NCI-H69 (cell line): ENCODE data around the gene FAM107B.
A peak's percentile ranks its signal among the peaks of the same experiment; 100 is the strongest.

Source experiments
- DNase-seq: peaks from one replicate; lab custom pipeline; 2025; lab: John Stamatoyannopoulos, UW

The FAM107B gene

GRCh38 chr10:14578060-14578952 lies 196.4 kb downstream of the FAM107B start:
- peak; percentile 52 for DNase-seq

- DNase-seq, result no peak
Measured at GRCh38 chr10:14574885-14575284, 199.8 kb downstream of the FAM107B start.

GRCh38 chr10:14574291-14574690 lies 200.4 kb downstream of the FAM107B start:
- no peak for DNase-seq

- peak; percentile 3 for DNase-seq
Measured at GRCh38 chr10:14573666-14574261, 200.9 kb downstream of the FAM107B start.

- DNase-seq, result no peak
Measured at GRCh38 chr10:14572811-14573210, 201.9 kb downstream of the FAM107B start.

DNA sequence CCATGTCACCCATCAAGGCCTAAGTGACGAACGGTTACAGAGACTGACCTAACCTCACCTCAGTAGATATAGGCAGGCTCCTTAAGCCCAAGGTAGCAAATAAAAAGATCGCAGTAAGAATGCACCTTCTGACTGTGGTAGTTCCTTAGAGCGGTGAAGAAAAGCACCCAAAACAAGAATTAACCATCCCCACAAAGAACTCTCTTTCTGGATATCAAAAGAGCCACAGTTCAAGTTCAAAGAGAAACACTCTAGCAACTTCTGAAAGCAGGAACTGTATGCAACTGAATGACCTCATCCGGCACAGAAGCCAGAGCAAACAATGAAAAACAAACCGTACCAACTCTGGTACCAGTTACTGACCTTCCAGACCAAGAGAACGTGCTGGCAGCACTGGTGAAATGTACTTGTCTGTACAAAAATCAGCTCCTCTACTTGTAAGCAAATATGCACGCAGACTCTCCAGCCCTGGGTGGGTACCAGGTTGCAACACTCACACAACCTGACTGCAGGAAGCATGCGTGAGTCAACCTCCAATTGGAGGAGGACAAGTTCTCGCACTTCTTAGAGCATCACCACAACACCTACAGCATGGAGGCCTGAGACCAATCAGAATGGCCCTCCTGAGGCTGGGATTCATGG lies 202.7 kb downstream of the FAM107B start:
- DNase-seq, result no peak

DNA sequence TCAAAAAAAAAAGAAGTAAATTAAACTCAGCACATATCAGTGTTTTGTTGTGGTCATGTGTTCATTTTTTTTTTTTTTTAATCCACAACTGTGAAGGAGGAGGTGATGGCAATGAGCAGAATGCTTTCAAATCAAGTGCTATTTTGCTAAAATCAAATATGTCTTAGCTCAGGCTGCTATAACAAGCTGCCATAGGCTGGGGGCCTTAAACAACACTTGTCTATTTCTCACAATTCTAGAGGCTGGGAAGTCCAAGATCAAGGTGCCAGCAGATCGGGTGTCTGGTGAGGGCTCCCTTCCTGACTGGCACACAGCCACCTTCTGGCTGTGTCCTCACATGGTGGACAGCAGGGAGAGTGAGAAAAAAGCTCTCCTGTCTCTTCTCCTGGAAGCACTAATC lies 203.9 kb downstream of the FAM107B start:
- no peak for DNase-seq

DNA sequence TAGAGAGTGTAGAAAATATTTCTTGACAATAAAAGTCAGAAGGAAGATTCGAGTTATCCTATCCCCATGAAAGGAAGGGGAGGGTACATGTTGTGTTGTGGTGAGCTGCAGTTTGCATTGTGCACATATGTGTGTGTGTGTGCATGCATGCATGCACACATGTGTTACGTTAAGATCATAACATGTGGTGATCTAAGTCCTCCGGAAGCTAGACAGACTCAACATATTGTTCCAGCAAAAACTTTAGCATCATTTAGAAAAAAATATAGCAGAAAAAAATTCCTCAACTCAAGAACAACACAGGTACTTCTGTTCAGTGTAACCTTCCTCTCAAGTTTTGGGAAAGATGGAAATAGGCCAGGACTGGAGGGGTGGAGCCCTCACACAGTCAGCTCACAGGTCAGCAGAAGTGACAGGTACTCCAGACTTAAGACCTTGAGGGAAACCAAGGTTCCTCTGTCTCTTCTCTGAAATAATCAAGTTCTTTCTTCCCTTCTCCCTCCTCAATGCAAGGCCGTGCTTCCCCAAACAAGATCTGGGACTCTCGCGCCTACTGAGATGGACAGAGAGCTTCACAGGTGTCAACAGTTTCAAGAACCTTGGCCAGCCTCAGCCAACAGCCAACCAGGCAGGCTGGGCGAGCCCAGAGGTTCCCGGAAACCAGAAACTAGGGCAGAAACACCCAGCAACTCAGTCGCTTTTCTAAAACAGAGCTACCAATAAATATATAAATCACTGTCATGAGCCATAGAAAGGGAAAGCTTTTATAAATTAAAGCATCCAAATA lies 205.2 kb downstream of the FAM107B start:
- no peak for DNase-seq

DNA sequence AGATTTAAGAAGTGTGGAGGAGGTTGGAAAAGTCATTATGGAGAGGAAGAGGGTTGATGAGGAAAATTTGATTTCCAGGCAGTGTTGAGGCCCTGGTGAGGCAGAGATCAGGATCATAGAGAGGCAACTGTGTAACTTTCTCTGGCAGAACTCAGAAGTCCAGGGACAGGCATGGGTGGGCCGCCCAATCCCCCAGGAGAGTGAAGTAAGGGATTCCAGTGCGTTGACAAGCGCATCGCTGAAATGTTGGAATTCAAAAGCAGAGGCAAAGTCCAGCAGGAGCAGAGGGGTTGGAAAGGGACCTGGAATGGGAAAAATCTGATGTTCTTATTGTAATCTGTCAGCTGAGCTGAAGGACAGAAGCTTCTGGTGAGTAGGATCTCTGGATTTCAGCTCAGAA lies 207.3 kb downstream of the FAM107B start:
- DNase-seq, result no peak

DNA sequence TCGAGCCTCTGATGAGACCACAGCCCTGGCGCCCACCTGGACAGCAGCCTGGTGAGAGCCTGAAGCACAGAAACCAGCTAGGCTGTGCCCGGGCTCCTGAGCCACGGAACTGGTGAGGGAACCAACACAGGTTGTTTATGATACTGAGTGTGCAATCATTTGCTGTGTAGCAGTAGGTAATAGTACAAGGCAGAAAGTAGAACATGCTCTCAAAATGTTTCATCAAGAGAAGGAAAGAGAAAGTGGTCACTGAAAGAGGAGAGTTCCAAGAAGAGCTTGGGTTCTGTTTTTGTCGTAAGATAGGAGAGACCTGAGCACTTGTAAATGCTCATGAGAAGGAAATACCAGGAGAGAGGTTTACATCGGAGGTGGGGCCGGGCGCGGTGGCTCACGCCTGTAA lies 208.2 kb downstream of the FAM107B start:
- no peak for DNase-seq

DNA sequence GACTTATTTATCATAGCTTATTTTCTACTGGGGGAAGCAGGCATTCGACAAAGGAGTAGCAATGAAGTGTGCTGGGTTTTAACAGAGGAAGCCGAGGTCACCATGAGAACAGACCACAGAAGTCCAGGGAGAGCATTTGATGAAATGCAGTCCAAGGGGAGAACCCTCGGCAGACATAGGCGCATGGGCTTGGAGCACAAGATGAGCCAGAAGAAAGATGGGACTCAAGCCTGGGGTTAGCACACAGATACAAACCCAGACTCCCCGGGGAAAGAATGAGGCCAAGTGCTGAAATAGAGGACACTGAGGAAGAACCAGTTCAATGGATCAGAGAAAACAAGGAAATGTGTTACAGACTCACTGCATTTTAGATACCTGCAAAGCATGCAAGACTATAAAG lies 209.5 kb downstream of the FAM107B start:
- DNase-seq, result no peak

GRCh38 chr10:14564268-14564744 lies 210.4 kb downstream of the FAM107B start:
- DNase-seq, result no peak

DNA sequence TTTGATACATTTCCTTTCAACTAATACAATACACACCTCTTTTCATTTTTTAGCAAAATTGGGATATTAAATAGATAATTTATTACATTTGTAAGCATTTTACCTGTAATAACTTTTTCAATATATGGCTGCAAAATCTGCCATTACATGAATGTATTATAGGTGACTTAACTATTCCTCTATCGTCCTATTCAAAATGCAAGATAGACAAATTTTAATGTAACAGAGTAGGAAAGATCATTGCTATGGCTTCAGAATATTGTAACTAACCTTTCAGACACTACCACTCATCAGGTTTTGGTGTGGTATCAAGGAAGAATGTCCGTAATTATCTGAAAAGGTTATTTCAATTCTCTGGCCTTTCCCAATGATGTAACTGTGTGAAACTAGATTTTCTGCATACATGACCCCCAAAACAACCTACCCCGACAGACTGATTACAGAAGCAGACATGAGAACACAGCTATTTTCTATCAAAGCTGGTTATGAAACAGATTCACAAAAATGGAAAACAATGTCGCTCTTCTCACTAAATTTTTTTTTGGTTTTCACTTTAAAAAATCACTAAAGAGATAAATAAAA lies 211.2 kb downstream of the FAM107B start:
- no peak for DNase-seq

DNA sequence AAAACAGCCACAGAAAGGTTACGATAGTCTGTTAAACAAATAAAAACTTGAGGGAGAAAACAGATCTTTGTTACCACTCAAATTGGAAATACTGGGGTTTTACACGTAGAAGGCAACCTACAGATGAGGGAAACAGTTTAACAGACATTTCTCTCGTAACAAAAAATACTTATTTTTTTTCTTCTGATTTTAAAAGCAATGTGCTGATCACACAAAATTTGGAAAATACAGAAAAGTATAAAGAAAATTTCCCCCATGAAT lies 211.7 kb downstream of the FAM107B start:
- no peak for DNase-seq

DNA sequence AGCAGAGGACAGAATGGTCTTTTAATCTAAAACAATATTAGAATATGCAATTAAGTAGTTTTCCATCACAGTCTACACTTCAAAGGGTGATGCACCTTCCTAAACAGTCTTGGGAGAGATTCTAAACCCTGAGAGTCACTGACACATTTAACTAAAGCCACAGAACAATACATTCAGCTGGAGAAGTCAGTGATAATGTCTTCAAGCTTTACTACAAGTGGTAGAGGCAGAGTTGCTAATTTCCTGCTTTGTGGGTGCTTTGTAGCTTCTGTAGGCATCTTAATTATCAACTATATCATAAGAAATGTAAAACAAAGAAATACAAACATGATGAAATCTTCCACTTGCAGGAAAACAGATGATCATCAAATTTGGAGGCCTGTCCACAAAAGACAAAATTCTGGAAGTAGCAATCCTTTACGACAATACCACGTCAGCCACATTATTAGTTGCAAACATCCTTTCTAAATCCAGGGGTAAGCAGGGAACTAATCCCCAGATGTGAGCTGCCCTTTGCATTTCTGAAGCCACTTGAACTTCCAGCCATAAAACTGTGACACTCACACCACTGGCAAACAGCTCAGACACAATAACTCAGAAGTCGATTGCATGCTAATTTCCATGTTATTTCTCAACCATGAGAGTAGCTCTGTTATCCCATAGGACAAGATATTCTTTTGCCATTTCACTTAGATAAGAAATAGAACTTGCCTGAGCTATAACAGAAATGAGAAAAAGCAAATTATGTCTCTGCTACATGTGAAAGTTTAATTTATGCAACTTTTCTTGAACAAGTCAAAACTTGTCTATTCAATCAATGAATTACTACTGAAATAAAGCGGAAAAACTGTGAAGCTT lies 212.2 kb downstream of the FAM107B start:
- no peak for DNase-seq

DNA sequence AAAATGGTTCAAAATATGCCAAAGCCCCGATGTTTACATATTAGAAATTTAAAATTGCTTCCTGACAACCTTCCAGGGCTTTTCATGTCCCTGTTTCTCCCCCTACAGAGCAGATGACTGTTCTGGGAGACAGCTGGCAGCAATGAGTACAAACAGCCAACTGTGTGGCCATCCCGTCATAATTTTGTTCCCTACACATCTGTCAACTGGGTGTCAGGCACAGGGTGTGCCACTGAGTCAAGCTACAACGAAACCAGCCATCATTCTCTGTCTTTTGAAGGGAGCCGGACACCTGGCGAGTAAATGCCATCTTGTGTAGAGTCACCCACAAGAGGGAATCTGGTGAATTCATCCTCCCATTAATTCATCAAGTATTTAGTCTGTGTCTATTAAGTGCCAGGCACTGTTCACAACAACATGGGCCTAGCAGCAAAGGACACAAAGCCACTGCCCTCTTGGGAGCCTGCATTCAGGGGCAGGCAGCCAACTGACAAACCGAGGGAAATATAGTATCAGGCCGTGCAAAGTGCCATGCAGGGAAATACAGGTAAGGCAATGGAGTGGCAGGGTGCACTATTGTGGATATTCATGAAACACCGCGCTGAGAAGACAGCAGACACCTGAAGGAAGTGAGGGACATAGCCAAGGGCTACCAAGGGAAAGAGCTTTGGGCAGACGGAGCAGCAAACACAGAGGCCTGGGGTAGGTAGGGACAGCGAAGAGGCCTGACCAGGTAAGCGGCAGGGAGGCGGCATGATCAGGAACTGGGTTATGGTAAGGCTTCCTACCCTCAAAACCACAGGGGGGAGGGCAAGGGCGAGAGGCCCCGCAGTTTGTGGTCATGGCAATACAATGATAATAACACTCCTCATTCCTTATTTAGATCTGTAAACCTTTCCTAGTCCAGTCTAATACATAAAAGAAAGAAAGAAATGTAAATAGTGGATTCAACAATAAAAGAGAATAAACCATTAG lies 213.6 kb downstream of the FAM107B start:
- no peak for DNase-seq

- DNase-seq, result peak; percentile 59
Measured at GRCh38 chr10:14560274-14560673, 214.4 kb downstream of the FAM107B start.

DNA sequence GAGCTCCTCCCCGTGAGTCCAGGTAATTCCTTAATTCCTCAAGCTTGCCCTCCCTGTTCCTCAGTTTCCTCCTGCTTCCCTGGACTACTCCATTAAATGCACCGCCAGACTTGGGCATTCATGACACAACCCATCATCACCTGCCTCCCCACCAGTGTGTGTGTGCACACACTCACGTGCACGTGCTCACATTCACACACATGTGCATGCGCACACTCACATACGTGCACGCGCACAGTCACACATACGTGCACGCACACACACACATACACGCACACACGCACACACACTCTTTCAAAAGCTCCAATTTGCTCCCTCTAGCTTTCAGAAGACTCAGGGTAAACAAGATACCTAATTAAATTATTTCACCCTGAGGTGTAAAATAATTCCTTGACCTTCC lies 216.7 kb downstream of the FAM107B start:
- DNase-seq, result no peak

GRCh38 chr10:14557567-14557966 lies 217.1 kb downstream of the FAM107B start:
- DNase-seq, result peak; percentile 3
